Stimulated activated CD4-positive, alpha-beta T cell treated with anti-CD3 and anti-CD28 coated beads, Interleukin-2, amount 100 ng/mL, for 48 hours (primary cell): ENCODE results near the gene NKAIN2.

ENCODE experiments used
- DNase-seq, 2 donors: peaks; one replicate each; pipeline ENCODE4 v3.0.0-alpha.2; 2020

The NKAIN2 gene

DNA sequence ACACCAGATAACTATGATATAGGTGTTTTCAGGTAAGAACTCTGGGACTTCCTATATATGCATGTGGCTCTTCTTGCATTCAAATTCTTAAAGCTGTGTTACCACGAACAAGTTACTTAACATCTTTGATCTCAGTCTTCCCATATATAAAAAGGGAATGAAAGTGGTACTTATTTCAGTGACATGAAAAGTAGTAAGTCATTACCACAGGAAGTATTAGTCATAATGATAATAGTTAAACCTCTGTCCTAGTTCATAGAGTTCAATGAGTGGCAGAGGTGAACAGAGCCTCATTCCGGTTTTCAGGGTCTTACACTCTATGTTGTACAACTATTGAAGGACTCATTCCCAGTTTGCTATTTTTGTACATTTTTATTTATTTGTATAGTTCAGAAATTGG, 237.0 kb downstream of the NKAIN2 start:
- DNase-seq, result no peak

GRCh38 chr6:124052120-124052519, 248.5 kb downstream of the NKAIN2 start:
- DNase-seq, result no peak

DNA sequence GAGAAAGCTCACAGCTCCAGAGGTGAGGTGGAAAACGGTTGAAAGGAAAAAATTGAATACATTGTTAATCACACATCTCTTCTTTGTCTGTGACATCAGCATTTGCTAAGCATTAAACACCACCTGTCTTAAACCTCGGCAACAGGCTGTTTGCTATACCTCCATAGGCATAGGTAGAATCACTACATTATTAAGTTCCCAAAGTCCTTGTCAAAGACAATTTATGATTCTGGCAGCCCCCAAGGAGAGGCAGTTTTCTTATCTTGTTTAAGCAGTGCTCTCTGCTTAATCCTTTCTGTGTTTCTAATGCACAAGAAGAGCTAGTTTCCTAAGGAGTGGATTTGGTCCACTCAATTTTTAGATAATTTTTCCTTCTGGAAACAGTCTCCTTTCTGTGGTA, 249.7 kb downstream of the NKAIN2 start:
- DNase-seq, result no peak

- DNase-seq, result no peak
Measured at GRCh38 chr6:124054034-124054433, 250.4 kb downstream of the NKAIN2 start.

GRCh38 chr6:124055395-124055794, 251.7 kb downstream of the NKAIN2 start:
- DNase-seq, result no peak

DNA sequence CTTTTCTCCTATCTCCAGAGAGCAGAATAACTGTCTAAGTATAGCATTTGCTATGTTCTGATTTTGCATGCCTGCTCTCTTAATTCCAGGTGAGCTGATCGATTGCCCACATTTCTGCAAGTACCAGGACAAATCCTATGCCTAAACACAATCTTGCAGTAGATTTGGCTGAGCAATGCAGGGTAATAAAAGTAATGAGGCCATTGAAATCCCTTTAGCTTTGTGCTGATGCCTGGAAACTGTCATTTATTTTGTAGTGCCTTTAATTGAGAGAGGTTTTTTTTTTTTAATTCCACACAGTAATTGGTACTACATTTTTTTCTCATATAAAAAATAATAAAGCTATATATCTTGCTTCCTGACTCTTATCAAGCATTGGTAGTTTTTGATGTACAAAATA, 252.3 kb downstream of the NKAIN2 start:
- DNase-seq, result no peak

DNA sequence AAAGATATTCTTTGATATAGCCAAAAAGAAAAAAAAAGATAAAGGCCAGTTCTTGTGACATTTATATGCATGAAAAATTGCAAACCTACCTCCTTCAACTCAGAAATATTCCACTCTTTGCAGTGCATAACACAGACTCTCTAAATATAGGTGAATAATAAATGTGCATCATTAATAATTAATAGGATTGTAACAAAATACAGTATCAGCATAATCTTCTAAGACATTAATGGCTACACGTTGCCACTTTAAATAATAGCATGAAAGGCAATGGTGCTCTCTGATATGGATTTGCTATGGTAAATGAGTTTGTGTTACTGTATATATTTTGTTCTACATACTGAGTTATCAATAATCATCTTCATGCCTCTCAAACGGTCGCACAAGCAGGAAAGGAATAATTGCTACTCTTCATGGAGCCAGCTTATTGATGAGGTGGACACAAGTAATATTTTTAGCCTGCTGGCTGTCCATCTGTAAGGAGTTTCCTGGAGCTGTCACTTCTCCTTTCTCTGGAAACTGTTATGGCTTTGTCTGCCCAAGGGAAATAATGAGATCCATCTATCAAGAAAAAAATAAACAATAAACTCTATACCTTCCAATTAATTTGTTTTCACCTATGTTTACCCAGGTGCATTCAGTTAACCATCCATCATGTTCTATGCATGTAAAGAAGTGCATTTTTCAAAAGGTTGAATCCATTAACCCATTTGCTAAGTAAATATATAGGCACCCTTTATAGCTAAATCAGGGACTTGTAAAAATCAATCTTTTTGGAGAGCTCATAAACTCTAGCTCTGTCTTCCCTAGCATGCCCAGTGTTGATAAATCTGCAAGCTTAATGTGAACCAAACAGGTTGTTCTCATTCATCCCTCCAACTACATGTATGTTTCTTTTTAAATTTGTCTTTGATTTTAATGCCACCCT, 253.0 kb downstream of the NKAIN2 start:
- no peak for DNase-seq

DNA sequence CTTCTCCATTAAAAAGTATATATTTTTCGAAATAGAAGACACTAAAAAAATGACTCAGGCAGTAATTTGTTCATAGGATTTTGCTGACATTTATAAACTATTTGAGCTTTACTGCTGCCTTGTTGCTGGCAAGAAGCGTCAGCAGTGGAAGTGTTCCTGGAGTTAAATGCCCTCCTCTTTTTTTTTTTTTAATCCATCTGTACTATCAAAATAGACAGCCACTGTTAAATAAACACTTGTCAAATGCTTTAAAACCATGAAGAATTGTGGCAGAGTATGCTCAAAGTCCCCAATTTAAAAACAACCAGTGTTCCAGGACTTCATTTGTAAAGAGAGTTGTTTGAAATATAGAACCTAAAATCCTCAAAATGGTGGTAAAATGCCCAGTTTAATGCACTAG, 253.8 kb downstream of the NKAIN2 start:
- no peak for DNase-seq

GRCh38 chr6:124064317-124065113, 260.9 kb downstream of the NKAIN2 start:
- no peak for DNase-seq

GRCh38 chr6:124066269-124066668, 262.6 kb downstream of the NKAIN2 start:
- no peak for DNase-seq

DNA sequence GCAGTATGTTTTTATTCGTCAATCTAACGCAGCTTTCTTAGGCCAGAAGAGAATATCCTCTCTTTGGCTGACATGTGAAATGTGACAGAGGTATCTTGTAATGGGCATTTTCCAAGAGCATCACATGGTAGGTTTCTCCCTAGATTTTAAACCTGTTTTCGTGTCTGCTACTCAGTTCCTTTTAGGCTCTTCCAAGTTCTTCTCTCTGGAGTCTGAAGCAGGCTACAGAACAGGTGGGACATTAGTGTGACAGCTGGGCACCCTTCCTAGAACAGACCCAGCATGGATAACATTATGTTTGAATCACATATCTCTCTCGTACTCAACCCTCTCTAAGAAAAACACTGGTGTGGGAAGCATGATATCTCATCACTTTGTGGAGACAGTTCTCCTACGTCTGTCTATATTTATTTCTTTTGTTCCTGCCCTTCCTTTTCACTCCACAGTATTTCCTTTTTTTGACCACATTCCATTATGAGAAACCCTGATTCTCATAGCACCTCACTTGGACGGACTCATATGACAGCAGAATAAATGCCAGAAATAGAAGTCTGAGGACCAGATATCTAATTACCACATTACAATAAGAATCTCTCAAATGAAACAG, 263.4 kb downstream of the NKAIN2 start:
- no peak for DNase-seq

GRCh38 chr6:124069230-124069950, 265.7 kb downstream of the NKAIN2 start:
- no peak for DNase-seq

DNA sequence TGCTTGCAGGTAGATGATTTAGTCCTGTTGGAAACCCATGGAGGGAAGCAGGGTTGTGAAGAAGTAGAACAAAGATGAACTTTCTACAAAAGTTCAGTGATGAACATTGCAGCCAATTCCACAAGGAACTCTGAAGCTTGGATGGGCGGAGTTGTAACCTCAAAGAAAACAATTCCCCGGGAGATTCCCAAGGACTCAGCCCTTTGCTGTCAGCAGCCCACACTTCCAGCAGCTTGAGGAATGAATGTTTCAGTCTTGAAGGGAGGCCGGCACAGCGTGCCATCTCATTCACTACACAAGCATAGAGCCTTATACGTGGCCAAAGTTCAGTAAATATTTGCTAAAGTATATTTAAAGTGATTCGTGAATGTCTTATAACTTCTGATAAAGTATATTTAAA, 269.4 kb downstream of the NKAIN2 start:
- DNase-seq, result no peak

DNA sequence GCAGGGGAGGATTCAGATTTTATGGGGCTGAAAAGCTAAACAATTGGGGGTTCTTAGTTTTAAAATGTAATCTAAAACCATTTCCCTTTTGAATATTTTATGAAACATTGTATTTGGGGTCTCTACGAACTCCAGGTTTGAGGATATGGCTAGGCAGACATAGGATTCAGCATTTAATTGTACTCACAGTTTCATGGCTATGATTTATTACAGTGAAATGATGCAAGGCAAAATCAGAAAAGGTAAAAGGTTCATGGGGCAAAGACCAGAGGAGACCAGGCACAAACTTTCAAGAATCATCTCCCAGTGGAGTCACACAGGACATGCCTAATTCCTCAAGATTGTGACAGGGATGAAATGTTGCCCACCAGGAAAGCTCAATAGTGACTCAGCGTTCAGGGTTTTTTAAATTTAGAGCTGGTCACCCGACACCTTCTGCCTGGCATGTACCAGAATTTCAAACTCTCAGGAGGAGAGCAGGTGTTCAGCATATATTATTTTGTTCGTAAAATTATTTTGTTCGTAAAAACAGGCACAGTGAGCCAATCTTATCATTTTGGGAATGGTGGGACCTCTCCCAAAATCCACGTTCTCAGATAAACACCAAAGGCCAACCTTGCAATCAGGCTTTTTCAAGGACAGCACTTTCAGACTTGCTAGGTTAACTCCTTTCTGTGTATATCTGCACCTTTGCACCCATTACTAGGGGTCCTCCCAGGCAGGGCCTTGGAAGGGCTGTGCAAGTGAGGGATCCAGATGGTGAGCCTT, 270.3 kb downstream of the NKAIN2 start:
- DNase-seq, result no peak

DNA sequence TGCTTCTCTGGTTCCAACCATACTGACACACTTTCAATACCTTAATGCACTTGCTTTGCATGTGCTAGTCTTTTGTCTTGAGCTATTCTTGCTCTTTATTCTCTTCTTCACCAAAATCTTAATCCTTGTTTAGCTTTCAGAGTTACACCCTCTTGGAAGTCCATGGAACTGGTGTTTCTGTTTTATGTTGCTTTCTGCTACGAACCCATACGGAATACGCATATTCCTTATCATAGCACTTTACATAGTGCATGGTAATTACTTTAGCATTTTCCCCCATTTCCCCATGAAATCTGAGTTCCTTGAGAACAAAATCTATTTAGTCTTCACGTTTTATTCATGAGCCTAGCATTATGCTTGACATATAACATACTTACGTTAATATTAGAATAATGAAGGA, 270.9 kb downstream of the NKAIN2 start:
- DNase-seq, result no peak

GRCh38 chr6:124076336-124077048, 272.8 kb downstream of the NKAIN2 start:
- no peak for DNase-seq

GRCh38 chr6:124078169-124078568, 274.5 kb downstream of the NKAIN2 start:
- DNase-seq, result no peak

DNA sequence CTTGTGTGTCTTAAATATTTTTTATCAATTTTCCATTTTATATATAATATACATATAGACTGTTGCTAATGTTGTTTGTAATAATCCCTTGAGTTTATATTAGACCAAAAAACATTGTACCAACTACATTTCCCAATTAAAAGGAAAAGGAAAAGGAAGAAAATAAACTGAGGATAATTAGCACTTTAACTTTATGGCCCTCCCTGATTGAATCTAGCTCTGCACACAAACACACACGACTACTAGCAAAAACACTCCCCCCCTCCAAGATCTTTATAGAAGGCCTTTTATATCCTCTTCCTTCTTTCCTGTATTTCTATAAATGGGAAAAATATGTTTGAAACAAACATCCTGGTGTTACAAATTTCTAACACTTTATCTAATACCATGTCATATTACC, 276.8 kb downstream of the NKAIN2 start:
- DNase-seq, result no peak

DNA sequence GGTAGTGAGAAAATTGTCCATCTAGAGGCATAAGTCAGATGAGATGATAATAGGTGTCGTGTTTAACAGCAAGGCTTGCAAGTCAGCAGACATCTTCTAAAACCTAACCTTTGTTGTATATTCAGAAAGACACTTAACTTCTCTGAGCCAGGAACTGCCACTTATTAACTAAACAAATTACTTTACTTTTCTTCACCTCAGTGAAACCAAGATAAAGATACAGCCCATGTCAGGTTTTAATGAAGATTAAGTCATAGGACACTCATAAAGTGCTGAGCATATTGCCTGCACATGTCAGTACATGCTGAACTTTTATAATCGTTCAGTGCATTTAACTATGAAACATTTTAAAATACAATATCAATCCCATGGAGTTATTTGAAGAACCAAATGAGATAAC, 286.8 kb downstream of the NKAIN2 start:
- no peak for DNase-seq

- no peak for DNase-seq
Measured at GRCh38 chr6:124099520-124099919, 295.9 kb downstream of the NKAIN2 start.

DNA sequence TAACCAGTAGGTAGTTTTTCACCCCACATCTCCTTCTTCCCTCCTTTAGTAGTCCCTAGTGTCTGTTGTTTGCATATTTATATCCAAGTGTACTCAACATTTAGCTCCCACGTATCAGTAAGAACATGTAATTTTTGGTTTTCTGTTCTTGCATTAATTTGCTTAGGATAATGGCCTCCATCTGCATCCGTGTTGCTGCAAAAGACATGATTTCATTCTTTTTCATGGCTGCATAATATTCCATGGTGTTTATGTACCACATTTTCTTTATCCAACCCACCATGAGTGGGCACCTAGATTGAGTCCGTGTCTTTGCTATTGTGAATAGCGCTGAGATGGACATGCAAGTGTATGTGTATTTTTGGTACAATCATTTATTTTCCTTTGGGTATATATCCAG, 306.8 kb downstream of the NKAIN2 start:
- DNase-seq, result no peak

- DNase-seq, result no peak
Measured at GRCh38 chr6:124119596-124119995, 315.9 kb downstream of the NKAIN2 start.
